Sigmoid colon (tissue), 7 donors: ENCODE data around the gene PCNT. TPM values are rescaled to one million over a fixed set of nuclear protein-coding genes. Genes with fewer than 3 reads are reported as not detected.

ENCODE experiments used
- DNase-seq: peaks from one replicate; pipeline ENCODE4 v3.0.0-alpha.2; 2019
- H3K27ac ChIP-seq, 4 donors: fragments of 200-600 bp; sonication (generic); one replicate each; pipeline ENCODE4 v1.5.1; 2016 to 2019; ENCODE audit warnings: mild to moderate bottlenecking in 1 of 4
- H3K27me3 ChIP-seq, 3 donors: fragments of 200-600 bp; sonication (generic); one replicate each; pipeline ENCODE4 v1.5.1; 2019; ENCODE audit warnings: mild to moderate bottlenecking in 1 of 3
- H3K36me3 ChIP-seq, 4 donors: fragments of 200-600 bp; sonication (generic); one replicate each; pipeline ENCODE4 v1.5.1; 2016 to 2019
- H3K4me1 ChIP-seq, 4 donors: fragments of 200-600 bp; sonication (generic); one replicate each; pipeline ENCODE4 v1.5.1; 2017 to 2019
- H3K4me3 ChIP-seq, 4 donors: fragments of 200-600 bp; sonication (generic); one replicate each; pipeline ENCODE4 v1.5.1; 2017 to 2019; ENCODE audit warnings: mild to moderate bottlenecking in 2 of 4, moderate library complexity in 1 of 4
- H3K9me3 ChIP-seq, 4 donors: fragments of 200-600 bp in 3 of 4; sonication (generic) in 3 of 4; one replicate each; pipeline versions ENCODE4 v1.5.1 to v1.6.1; 2013 to 2019
- CTCF ChIP-seq, 4 experiments: fragments of 450-650 bp in 3 of 4; fragments of 200-600 bp in 1 of 4; IDR thresholded peaks; one replicate each; pipeline ENCODE4 v1.5.1; 2016 to 2019; ENCODE audit warnings: antibody characterized with exemption in 4 of 4, mild to moderate bottlenecking in 3 of 4, moderate library complexity in 2 of 4
- EP300 ChIP-seq, 4 donors: sonication (generic); formaldehyde crosslinking; IDR thresholded peaks; one replicate each; pipeline ENCODE4 v1.6.1; 2017; ENCODE audit warnings: antibody characterized with exemption in 4 of 4
- POLR2A ChIP-seq, 2 donors: fragments of 450-650 bp; IDR thresholded peaks; one replicate each; pipeline ENCODE4 v1.6.1; 2016; ENCODE audit warnings: antibody characterized with exemption in 2 of 2, mild to moderate bottlenecking in 2 of 2, moderate library complexity in 2 of 2
- POLR2AphosphoS5 ChIP-seq, 4 donors: sonication (generic); formaldehyde crosslinking; IDR thresholded peaks; one replicate each; pipeline ENCODE4 v1.6.1; 2017; ENCODE audit warnings: antibody characterized with exemption in 4 of 4
- WGBS, 2 donors: extraction: QIAGEN DNeasy Blood & Tissue Kit; methylation state at CpG; one replicate each; pipeline ENCODE4 v1.1.7; 2013; 5-methylcytosine and 5-hydroxymethylcytosine counted together
- intact Hi-C: fragments of 100-400 bp; cut with DNase I; formaldehyde crosslinking; loops from one replicate; pipeline ENCODE4 v1.15.1; 2023
- polyA plus RNA-seq, 3 donors: library from polyadenylated mRNA; stranded (reverse); fragments of 200-250 nt; gene quantifications; one replicate each; pipeline ENCODE4 v1.2.3, GENCODE V29; 2013
- total RNA-seq, 4 donors: library from RNA; depleted of rRNA; stranded (reverse); fragments of >200 nt; gene quantifications; one replicate each; pipeline ENCODE4 v1.1.0, GENCODE V29; 2016
- donor health status: healthy with polysubstance abuse.
- donor health status: Bipolar disorder and iron deficiency.
- donor health status: healthy.

Gene PCNT
- total and polyA plus RNA-seq, 7 donors: 6.0 to 49.6 (median 18.5) TPM

GRCh38 chr21:46472246-46472645, 148.3 kb downstream of the PCNT start:
- intact Hi-C loops: no loop called here
- 70 to 83% methylated on average over 6 of the region's 6 CpGs for WGBS, 2 donors

GRCh38 chr21:46474382-46474781, 150.4 kb downstream of the PCNT start:
- Histone ChIP-seq H3K27ac (no peak overlapping the region), H3K27me3 (no peaks in the 10 kb centered on the region), H3K4me3 (no peak overlapping the region), H3K4me1 (peaks cover 0 to 16% (median 6%) of the 10 kb centered on the region in 4 donors), H3K9me3 (no peaks in the 10 kb centered on the region), H3K36me3 (no peaks in the 10 kb centered on the region)
- WGBS, 2 donors: 90 to 94% methylated on average over 2 of the region's 2 CpGs
- TF ChIP-seq EP300 (IDR thresholded peaks at IDR 0.05): no peak
- TF ChIP-seq CTCF (IDR thresholded peaks at IDR 0.05): no peak
- TF ChIP-seq POLR2AphosphoS5 (IDR thresholded peaks at IDR 0.05): no peak
- TF ChIP-seq POLR2A (IDR thresholded peaks at IDR 0.05): no peak
- intact Hi-C loops: no loop called here
- DNase-seq: no peak

More at GRCh38 chr21:46472246-46472645, 148.3 kb downstream of the PCNT start:
- TF ChIP-seq EP300 (IDR thresholded peaks at IDR 0.05) (no peak), POLR2AphosphoS5 (IDR thresholded peaks at IDR 0.05) (no peak), CTCF (IDR thresholded peaks at IDR 0.05) (no peak), POLR2A (IDR thresholded peaks at IDR 0.05) (no peak)
- H3K27me3 ChIP-seq: no peaks in the 10 kb centered on the region
- H3K27ac ChIP-seq: no peak overlapping the region
- H3K36me3 ChIP-seq: no peaks in the 10 kb centered on the region
- DNase-seq: no peak
- H3K4me3 ChIP-seq: no peak overlapping the region
- peaks cover 0 to 16% (median 5%) of the 10 kb centered on the region in 4 donors for H3K4me1 ChIP-seq
- H3K9me3 ChIP-seq: no peaks in the 10 kb centered on the region

GRCh38 chr21:46475296-46475695, 151.3 kb downstream of the PCNT start:
- no peak for DNase-seq
- TF ChIP-seq CTCF (IDR thresholded peaks at IDR 0.05): no peak
- TF ChIP-seq POLR2A (IDR thresholded peaks at IDR 0.05): no peak
- no peak for TF ChIP-seq EP300 (IDR thresholded peaks at IDR 0.05)
- no peak for TF ChIP-seq POLR2AphosphoS5 (IDR thresholded peaks at IDR 0.05)
- H3K36me3 ChIP-seq: no peaks in the 10 kb centered on the region
- 88 to 96% methylated on average over 1 of the region's 1 CpG for WGBS, 2 donors
- no peak overlapping the region for H3K27ac ChIP-seq
- H3K9me3 ChIP-seq: no peaks in the 10 kb centered on the region
- H3K4me3 ChIP-seq: no peak overlapping the region
- H3K27me3 ChIP-seq: no peaks in the 10 kb centered on the region
- intact Hi-C loops: no loop called here
- peaks cover 0 to 16% (median 6%) of the 10 kb centered on the region in 4 donors for H3K4me1 ChIP-seq

- WGBS, 2 donors: 88 to 95% methylated on average over 7 of the region's 7 CpGs
- Histone ChIP-seq H3K27ac (no peak overlapping the region), H3K4me1 (peaks cover 0 to 3% (median 0%) of the 10 kb centered on the region in 4 donors), H3K36me3 (no peaks in the 10 kb centered on the region), H3K9me3 (no peaks in the 10 kb centered on the region), H3K4me3 (no peak overlapping the region), H3K27me3 (no peaks in the 10 kb centered on the region)
- intact Hi-C loops: no loop called here
- DNase-seq: no peak
- TF ChIP-seq EP300 (IDR thresholded peaks at IDR 0.05) (no peak), POLR2A (IDR thresholded peaks at IDR 0.05) (no peak), POLR2AphosphoS5 (IDR thresholded peaks at IDR 0.05) (no peak), CTCF (IDR thresholded peaks at IDR 0.05) (no peak)
These were observed 153.8 kb downstream of the PCNT start for GRCh38 chr21:46477765-46478164.

- no peaks in the 10 kb centered on the region for H3K36me3 ChIP-seq
- TF ChIP-seq POLR2AphosphoS5 (IDR thresholded peaks at IDR 0.05) (no peak), POLR2A (IDR thresholded peaks at IDR 0.05) (no peak), EP300 (IDR thresholded peaks at IDR 0.05) (no peak), CTCF (IDR thresholded peaks at IDR 0.05) (no peak)
- intact Hi-C loops: no loop called here
- peaks cover 0 to 3% (median 0%) of the 10 kb centered on the region in 4 donors for H3K4me1 ChIP-seq
- no peak overlapping the region for H3K4me3 ChIP-seq
- WGBS, 2 donors: 71 to 82% methylated on average over 2 of the region's 2 CpGs
- H3K27me3 ChIP-seq: no peaks in the 10 kb centered on the region
- no peak for DNase-seq
- no peak overlapping the region for H3K27ac ChIP-seq
- no peaks in the 10 kb centered on the region for H3K9me3 ChIP-seq
These were observed 155.0 kb downstream of the PCNT start for GRCh38 chr21:46478910-46479309.
